ENCODE measurements around the gene FAM117A. TPM values are rescaled to one million over a fixed set of nuclear protein-coding genes. Genes with fewer than 3 reads are reported as not detected.
A peak's percentile ranks its signal among the peaks of the same experiment; 100 is the strongest.

Gene FAM117A
- total RNA-seq, 1 donor from 2014 or later, result 11.9 TPM

GRCh38 chr17:49741009-49741691 is 22.8 kb downstream of the FAM117A start:
- no peak for TF ChIP-seq CTCF (IDR thresholded peaks at IDR 0.05; ENCODE audit: partially characterized antibody, unreplicated experiment)
- no peak overlapping the region for H3K4me3 Mint-ChIP-seq (ENCODE audit: unreplicated experiment)
- peaks cover 19% of the 10 kb centered on the region for H3K4me1 Mint-ChIP-seq (ENCODE audit: low read depth, unreplicated experiment)
- no peaks in the 10 kb centered on the region for H3K36me3 Mint-ChIP-seq (ENCODE audit: unreplicated experiment)
- no peak for DNase-seq
- no peak overlapping the region for H3K27ac Mint-ChIP-seq (ENCODE audit: unreplicated experiment)
- no peaks in the 10 kb centered on the region for H3K9me3 Mint-ChIP-seq (ENCODE audit: unreplicated experiment)
- H3K27me3 Mint-ChIP-seq (ENCODE audit: unreplicated experiment), result no peaks in the 10 kb centered on the region

- Mint-ChIP-seq H3K4me3 (ENCODE audit: unreplicated experiment) (no peak overlapping the region), H3K27ac (ENCODE audit: unreplicated experiment) (peak overlapping the region; percentile 67), H3K27me3 (ENCODE audit: unreplicated experiment) (no peaks in the 10 kb centered on the region), H3K9me3 (ENCODE audit: unreplicated experiment) (no peaks in the 10 kb centered on the region), H3K36me3 (ENCODE audit: unreplicated experiment) (no peaks in the 10 kb centered on the region), H3K4me1 (ENCODE audit: low read depth, unreplicated experiment) (peaks cover 19% of the 10 kb centered on the region)
- DNase-seq, result no peak
- TF ChIP-seq CTCF (IDR thresholded peaks at IDR 0.05; ENCODE audit: partially characterized antibody, unreplicated experiment), result no peak
Measured at GRCh38 chr17:49739641-49740271, 24.2 kb downstream of the FAM117A start.

- no peaks in the 10 kb centered on the region for H3K9me3 Mint-ChIP-seq (ENCODE audit: unreplicated experiment)
- no peak overlapping the region for H3K4me3 Mint-ChIP-seq (ENCODE audit: unreplicated experiment)
- H3K27me3 Mint-ChIP-seq (ENCODE audit: unreplicated experiment), result no peaks in the 10 kb centered on the region
- no peak overlapping the region for H3K27ac Mint-ChIP-seq (ENCODE audit: unreplicated experiment)
- H3K36me3 Mint-ChIP-seq (ENCODE audit: unreplicated experiment), result no peaks in the 10 kb centered on the region
- TF ChIP-seq CTCF (IDR thresholded peaks at IDR 0.05; ENCODE audit: partially characterized antibody, unreplicated experiment), result no peak
- DNase-seq, result no peak
- peaks cover 19% of the 10 kb centered on the region for H3K4me1 Mint-ChIP-seq (ENCODE audit: low read depth, unreplicated experiment)
Measured at GRCh38 chr17:49738456-49739163, 25.3 kb downstream of the FAM117A start.

- no peak overlapping the region for H3K27ac Mint-ChIP-seq (ENCODE audit: unreplicated experiment)
Measured at GRCh38 chr17:49734515-49735490, 29.1 kb downstream of the FAM117A start.

More at GRCh38 chr17:49734515-49735490, 29.1 kb downstream of the FAM117A start:
- no peak for TF ChIP-seq CTCF (IDR thresholded peaks at IDR 0.05; ENCODE audit: partially characterized antibody, unreplicated experiment)
- Mint-ChIP-seq H3K4me1 (ENCODE audit: low read depth, unreplicated experiment) (peaks cover 17% of the 10 kb centered on the region), H3K9me3 (ENCODE audit: unreplicated experiment) (no peaks in the 10 kb centered on the region), H3K27me3 (ENCODE audit: unreplicated experiment) (no peaks in the 10 kb centered on the region), H3K36me3 (ENCODE audit: unreplicated experiment) (no peaks in the 10 kb centered on the region), H3K4me3 (ENCODE audit: unreplicated experiment) (no peak overlapping the region)
- DNase-seq, result no peak

Measured in glutamatergic neuron (in vitro differentiated cells).